ENCODE results near the gene SKI.
"Not testable (repeated sequence)": the region's sequence is repeated elsewhere in the genome, so short reads cannot be mapped to it uniquely, and the experiment has no call there.

Gene SKI

GRCh38 chr1:2312515-2313301, 84.6 kb downstream of the SKI start:
- peak in 1 of 2 experiments; percentile 79 for DNase-seq

DNA sequence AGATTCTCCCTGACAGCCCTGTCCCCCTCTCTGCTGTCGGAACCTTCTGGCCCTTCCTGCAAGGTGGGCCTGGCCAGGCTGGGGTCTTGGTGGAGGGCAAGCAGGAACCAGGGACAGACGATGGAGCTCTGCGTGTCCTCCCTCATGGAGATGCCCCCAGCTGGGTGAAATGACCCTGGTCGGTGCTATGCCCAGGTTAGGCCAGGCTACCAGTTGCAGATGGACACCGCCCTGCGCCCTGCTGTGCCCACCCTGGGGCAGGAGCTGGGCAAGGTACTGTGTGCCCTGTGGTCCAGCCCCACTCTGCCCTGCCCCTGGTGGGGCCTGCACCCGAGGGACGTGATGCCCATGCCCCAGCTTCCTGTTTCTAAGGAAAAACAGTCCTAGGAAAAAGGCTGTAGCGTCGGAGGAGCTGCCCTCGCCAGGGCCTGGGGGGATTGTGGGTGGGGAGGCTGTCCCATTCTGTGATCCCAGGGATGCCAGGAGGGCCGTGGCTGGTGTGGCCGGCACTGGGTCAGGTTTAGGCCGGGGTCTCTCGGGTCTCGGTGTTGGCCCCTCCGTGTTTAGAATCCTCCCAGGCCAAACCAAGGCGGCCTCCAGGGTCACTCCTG, 85.6 kb downstream of the SKI start:
- DNase-seq, result no peak

- DNase-seq, result peak in 1 of 2 experiments; percentile 34
Observed at GRCh38 chr1:2314273-2314802, 86.2 kb downstream of the SKI start.

DNA sequence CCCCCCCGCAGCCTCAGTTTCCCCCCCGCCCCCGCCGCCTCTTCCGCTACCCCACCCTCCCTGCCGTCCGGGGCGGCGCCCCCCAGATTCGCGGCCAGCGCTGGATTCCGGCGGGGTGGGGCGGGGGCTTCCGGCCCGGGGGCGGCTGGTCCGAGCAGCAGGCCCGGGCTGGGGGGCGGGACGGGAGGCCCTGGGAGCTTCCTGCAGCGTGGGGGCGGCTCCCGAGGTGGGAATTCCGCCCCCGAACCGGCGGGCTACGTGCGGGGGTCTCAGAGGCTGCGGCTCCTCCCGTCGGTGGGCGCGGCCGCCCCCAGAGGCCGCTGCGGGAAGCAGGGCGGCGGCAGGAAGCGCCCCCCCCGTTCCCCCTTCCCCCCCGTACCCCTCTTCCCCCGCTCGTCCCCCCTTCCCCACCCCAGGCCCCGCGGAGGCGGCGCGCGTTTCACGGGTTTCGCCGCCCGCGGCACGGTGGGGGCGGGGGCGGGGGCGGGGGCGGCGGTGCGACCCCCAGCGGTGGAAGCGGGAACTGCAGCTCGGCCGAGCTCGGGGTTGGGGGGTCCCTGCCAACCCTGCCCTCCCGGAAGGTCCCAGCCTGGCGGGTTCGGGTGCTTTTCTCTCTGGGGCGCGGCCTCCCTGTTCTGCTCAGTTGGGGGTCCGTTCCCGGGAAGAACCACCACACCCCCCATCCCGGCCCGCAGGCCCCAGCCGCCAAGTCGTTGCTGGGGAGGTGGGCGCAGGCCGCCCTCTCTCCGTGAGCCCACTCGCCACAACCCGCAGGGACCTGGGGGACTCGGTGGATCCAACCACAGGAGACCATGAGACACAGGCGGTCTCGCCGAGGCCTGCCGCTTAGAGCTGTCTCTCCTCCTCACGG, 86.9 kb downstream of the SKI start:
- DNase-seq, result peak in 1 of 2 experiments; percentile 55

GRCh38 chr1:2315674-2316450, 87.7 kb downstream of the SKI start:
- DNase-seq, result no peak

DNA sequence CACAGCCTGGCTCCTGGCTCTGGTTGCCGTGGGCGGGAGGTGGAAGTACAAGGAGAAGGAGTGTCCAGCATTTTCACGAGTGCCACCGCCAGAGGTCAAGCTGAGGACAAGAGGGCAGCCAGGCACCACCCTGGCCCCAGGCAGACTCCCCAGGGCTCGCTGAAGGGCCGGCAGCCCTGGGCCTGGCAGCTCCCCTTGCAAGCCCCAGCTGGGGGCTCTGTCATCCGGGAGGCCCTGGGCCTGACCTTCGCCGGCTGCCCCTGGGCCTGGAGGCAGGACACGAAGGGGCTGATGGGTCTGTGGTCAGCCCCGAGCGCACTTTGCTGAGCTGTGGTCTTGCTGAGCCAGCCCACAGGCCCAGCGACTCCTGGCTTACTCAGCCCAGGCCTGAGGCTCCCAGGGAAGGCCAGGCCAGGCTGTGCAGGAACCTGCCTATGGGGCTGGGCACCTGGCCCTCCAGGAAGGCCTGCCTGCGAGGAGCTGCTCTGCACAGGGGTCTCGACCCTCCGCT, 88.4 kb downstream of the SKI start:
- DNase-seq, result no peak

DNA sequence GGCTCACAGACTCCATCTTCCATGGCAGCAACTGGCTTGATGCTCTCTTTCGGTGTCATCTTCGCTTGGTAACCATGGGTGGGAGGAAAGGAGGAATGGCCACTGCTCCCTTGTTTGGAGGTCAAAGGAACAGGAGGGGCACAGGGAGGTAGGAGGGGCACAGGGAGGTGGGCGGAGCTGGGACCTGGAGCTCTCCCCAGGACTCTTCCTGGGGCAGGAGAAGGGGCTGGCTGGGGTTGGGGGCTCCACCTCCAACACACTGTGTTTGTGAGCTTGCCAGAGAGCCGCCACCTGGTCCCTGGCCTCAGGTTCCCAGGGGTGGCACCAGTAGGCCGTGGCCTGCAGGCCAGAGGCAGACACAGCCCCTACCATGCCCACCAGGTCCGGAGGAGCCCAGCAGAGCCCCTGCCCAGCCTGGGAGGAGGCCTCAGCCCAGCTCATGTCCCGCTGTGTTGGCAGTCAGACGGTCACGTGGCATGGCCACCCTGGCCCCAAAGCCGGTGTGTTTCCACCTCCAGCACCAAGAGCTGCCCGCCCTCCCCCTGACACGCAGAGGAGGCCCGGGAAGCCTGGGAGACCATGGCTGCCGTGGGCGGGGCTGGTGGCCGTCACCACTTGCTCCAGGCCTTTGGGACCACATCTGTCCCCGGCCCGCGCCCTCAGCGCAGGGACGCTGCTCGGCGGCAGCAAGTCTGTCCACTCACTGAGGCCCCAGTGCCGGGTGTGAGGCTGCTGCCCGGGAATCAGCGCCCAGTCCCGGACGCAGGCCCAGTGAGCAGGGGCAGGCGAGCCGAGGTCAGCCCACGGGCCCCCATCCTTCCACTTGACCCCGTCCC, 89.3 kb downstream of the SKI start:
- no peak for DNase-seq

DNA sequence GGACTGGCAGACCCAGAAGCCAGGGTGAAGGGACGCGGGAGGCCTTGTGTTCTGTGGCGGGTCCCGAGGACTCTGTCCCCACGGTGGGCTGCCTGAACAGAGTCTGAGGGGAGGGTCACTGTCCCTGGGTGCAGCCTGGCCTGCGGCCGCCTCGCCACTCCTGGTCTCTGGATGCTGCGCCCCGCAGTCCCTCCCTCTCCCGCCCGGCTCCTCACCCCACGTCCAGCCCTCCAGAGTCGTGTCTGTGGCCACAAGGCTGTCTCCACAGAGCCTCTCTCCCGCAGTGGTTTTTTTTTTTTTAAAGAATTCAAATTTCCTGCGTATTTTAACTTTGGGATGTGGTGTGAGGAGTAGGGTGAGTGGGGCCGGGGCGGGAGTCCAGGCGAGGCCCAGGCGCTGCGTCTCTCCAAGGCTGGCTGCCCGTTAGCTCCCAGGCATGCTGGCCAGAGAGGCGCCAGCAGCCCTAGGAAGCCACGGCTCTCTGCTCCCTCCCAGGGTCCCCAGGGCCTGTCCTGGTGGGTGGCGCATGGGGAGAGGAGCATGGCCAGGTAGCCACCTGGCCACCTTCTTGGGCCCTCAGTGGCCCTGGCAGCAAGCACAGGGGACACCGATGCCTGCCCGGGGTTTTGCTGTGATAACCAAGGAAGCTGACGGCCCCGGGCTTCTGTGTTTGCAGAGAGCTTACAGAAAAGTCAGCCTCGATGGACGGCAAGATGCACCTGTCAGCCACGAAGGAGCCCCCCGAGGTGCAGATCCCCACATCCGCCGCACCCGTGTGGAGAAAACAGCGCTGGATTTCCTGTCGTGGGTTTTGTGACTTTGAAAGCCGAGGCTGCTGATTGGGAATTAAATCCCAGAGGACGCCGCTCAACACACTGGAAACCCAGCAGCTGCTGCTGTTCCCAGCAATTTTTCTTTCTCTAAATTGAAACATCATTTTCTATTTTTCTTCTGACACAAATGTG, 90.5 kb downstream of the SKI start:
- no peak for DNase-seq

DNA sequence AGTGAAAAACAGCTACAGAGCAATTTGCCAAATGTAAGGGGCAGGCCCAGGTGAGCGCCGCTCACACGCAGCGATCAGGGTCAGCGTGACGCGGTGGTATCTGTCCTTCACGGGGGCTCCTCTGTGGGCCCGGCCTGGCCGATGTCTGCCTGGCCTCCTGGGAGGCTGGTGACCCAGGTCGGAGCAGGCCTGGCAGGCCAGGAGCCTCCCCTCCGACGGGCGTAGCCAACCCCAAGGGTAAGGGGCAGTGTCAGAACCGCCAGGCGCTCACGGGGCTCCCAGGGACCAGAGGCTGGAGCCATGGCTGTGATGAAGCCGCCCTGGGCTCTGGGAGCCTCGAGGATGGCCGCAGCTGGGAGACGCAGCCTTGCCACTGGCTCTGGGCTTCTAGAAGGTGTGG, 91.2 kb downstream of the SKI start:
- DNase-seq, result no peak

DNA sequence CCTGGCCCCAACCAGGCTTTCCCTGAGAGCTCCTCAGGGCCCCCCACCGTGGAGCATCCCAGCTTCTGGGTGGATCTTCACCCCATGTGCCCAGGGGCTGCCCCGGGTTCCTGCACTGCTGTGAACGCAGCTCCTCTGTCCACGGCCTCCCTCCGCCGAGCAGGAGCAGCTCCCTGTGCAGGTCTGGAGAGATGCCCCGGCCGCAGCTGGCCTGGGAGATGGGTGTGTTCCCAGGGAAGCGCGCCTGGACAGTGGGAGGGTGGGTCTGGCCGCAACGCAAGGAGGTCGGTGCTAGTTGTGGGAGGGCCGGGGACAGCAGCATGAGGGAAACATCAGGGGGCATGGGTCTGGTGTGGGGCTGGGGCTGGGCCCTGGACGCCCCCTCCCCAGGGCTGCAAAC, 91.9 kb downstream of the SKI start:
- no peak for DNase-seq

DNA sequence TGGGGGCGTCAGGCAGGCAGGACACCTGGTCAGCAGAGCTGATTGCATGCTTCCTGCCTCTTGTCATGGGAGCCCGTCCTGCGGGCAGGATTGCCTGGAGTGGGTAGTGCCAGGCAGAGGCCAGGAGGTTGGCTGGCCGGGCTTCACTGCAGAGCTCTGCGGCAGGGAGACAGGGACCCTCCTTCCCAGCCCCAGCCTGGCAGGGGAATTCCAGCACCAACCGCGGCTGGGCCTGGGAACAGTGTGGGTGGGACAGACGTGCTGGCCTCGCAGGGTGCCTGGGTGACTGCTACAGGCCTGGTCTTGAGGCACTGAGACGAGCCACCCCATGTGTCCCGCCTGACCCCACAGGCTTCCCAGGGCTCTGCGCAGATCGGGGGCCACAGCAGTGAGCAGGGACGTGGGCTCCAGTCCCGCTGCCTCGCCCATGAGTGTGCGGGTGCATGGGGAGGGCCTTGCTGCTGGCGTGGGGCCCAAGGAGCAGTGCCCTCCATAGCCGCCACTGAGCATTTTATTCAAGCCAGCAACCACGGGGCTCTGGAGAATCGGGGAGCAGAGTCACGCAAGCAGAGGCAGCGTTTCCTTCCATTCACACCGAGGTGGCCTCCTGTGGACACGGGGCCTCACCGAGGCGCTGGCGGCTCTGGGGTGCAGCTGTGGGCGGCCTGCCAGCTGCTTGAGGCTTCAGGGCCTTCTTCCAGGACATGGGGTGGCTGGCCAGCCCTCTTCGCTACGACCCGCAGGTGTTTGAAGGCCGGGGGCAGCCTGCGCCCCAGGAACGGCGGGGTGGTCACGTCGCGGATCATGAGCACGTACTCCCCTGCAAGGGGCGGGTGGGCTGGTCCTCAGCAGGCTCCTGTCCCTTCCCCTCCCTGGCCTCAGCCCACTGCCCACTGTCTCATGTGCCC, 92.9 kb downstream of the SKI start:
- DNase-seq, result no peak

- no peak for DNase-seq
Observed at GRCh38 chr1:2322065-2322571, 94.0 kb downstream of the SKI start.

DNA sequence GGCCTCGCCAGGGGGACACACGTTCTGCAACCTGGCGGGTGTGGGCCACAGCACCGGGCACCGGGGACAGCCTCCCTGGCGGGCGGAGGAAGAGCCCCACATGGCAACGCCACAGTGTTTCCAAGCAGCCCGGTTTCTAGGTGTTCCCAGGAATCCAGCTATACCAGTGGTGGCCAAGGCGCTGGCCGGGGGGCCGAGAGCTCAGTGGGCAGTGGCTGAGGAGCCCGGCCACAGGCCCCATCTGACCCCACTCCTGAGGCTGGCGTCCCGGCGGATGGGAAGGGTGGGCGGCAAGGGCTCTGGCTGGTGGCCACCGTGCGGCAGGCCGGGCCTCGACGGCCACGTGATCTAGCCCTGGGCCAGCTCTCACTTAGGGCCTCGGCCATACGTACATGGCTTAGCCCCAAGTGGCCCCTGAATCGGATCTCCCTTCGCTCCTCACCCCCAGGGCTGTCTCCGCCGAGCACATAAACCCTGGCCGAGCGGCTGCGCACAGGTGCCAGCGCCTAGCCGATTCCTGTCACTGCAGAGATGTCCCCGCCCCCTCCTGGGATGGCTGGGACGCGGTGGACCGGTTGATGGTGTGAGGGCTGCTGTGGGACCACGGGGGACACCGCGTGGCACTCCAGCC, 94.6 kb downstream of the SKI start:
- DNase-seq, result no peak

DNA sequence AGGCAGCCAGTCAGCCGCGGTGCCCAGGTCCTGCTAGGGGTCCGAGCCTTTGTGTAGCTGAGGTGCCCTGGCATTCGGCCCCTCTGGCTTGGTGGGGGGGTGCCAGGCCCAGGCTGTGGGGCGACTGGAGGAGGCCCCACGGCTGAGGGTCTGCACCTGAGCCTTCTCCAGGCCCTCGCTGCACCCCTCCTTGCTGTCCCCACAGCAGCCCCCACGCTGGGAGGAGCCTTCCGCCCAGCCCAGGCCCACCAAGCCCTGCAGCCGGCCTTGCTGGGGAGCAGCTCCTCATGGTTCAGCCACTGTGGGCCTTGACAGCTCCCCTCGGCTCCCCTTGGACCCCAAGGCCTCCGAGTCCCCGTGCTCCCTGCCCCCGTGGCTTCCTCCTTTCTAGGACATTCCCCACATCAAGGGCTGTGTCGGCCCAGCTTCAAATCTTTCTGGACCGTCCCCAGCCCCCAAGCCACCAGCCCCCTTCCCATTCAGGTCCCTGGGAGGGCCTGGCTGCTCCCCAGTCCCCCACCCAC, 95.4 kb downstream of the SKI start:
- DNase-seq, result no peak

DNA sequence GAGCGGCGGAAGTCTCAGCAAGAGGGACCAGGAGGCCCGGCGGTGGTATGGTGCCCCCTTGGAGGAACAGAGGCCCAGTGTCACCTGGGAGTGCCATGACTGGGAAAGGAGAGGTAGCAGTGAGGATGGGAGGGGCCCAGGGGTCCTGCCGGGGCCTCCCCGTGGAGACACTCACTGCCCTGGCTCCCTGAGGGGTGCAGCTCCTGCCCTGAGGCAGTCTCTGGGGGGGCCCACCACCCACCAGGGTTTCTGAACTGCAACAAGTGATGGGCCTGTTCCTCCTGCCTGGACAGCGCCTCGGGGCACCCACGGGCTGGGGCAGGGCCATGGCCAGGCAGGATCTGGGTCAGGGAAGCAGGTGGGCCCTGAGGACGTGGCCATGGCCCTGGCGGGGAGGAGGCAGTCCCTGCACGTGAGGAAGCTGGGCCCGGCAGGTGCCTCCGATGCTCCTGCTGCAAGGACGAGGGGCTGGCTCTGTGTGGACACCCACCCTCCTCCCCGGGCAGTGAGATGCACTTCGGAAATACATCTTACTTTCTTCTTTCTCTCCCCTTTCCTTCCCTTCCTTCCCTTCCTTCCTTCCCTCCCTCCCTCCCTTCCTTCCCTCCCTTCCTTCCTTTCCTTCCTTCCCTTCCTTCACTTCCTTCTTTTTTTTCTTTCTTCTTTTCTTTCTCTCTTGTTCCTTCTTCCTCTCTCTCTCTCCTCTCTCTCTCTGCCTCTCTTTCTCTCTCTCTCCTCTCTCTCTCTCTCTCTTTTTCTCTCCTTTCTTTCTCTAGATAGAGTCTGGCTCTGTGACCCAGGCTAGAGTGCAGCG, 96.6 kb downstream of the SKI start:
- DNase-seq, result no peak

DNA sequence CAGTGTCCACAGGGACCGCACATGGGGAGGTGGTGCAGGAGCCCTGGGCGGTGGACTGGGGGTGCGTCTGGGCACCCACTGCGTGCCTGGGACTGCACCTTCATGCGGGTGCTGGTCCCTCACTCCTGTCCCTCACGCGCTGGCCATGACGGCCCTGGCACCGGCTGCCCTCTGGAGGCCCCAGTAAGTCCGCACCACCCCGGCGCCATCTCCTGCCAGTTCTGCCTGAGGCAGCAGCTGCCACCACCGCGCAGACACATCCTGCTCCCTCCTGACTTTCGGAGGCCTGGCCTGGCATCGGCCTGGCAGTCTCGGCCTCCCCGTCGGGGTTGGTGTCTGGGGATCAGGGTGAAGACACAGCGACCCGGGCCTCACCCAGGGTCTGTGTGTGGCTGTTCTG, 98.4 kb downstream of the SKI start:
- no peak for DNase-seq

DNA sequence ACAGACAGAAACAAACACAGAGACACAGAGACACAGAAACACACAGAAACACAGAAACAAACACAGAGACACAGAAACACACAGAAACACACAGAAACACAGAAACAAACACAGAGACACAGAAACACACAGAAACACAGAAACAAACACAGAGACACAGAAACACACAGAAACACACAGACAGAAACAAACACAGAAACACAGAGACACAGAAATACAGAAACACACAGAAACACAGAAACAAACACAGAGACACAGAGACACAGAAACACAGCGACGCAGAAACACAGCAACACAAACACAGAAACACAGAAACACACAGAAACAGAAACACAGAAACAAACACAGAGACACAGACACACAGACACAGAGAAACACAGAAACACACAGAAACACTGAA, 99.0 kb downstream of the SKI start:
- DNase-seq, result not testable (repeated sequence)

All from NCI-H524 (cell line).